ENCODE measurements around the gene GCDH.

Gene GCDH

DNA sequence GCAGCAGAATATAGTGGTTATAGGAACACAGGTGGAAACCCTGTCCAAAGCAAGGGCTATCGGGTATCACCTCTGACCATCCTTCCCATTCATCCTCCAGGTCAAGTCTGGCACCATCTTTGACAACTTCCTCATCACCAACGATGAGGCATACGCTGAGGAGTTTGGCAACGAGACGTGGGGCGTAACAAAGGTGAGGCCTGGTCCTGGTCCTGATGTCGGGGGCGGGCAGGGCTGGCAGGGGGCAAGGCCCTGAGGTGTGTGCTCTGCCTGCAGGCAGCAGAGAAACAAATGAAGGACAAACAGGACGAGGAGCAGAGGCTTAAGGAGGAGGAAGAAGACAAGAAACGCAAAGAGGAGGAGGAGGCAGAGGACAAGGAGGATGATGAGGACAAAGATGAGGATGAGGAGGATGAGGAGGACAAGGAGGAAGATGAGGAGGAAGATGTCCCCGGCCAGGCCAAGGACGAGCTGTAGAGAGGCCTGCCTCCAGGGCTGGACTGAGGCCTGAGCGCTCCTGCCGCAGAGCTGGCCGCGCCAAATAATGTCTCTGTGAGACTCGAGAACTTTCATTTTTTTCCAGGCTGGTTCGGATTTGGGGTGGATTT, 52.6 kb downstream of the GCDH start:
- no peak for DNase-seq (ENCODE audit: low read depth)
- TF ChIP-seq, protein P1, sequence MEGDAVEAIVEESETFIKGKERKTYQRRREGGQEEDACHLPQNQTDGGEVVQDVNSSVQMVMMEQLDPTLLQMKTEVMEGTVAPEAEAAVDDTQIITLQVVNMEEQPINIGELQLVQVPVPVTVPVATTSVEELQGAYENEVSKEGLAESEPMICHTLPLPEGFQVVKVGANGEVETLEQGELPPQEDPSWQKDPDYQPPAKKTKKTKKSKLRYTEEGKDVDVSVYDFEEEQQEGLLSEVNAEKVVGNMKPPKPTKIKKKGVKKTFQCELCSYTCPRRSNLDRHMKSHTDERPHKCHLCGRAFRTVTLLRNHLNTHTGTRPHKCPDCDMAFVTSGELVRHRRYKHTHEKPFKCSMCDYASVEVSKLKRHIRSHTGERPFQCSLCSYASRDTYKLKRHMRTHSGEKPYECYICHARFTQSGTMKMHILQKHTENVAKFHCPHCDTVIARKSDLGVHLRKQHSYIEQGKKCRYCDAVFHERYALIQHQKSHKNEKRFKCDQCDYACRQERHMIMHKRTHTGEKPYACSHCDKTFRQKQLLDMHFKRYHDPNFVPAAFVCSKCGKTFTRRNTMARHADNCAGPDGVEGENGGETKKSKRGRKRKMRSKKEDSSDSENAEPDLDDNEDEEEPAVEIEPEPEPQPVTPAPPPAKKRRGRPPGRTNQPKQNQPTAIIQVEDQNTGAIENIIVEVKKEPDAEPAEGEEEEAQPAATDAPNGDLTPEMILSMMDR (IDR thresholded peaks at IDR 0.05; ENCODE audit: control insufficient read depth, insufficient read depth, low read depth, low read length, missing control alignments), result no peak
- no peak overlapping the region for H3K4me3 ChIP-seq (ENCODE audit: control insufficient read depth, low read depth, low read length)

GRCh38 chr19:12944104-12944674, 53.2 kb downstream of the GCDH start:
- no peak overlapping the region for H3K4me3 ChIP-seq (ENCODE audit: control insufficient read depth, low read depth, low read length)
- DNase-seq (ENCODE audit: low read depth), result no peak
- TF ChIP-seq, protein P1 (IDR thresholded peaks at IDR 0.05; ENCODE audit: control insufficient read depth, insufficient read depth, low read depth, low read length, missing control alignments), result no peak

DNA sequence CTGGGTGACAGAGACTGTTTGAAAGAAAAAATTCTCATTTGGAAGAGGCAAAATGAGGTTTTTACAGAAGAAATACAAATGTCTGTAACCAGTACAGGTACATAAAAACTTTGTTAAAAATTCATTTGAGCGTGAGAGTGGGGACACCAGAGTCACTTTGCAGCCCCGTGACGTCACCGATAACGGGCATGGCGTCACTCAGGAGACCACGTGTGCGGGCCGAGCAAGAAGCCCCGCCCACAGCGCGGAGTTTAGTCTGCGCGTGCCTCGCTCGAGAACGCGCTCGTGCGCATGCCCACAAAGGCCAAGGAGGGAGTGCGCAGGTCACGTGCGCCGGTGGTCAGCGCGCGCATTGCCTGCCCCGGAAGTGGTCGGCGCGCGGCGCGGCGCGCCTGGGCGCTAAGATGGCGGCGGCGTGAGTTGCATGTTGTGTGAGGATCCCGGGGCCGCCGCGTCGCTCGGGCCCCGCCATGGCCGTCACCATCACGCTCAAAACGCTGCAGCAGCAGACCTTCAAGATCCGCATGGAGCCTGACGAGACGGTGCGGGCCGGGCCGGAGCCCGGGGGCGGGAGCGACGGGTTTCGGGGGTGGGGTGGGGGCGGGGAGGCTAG, 54.6 kb downstream of the GCDH start, which contains the start of gene RAD23A:
TSS of gene RAD23A (plus strand) at position 384 of the 613 bp plus-strand sequence. CDS start at position 471, 87 bp downstream.
- peak; percentile 87 for DNase-seq (ENCODE audit: low read depth)
- TF ChIP-seq, protein P1 (IDR thresholded peaks at IDR 0.05; ENCODE audit: control insufficient read depth, insufficient read depth, low read depth, low read length, missing control alignments), result no peak
- H3K4me3 ChIP-seq (ENCODE audit: control insufficient read depth, low read depth, low read length), result peak within 1 kb of the TSS; percentile 72

DNA sequence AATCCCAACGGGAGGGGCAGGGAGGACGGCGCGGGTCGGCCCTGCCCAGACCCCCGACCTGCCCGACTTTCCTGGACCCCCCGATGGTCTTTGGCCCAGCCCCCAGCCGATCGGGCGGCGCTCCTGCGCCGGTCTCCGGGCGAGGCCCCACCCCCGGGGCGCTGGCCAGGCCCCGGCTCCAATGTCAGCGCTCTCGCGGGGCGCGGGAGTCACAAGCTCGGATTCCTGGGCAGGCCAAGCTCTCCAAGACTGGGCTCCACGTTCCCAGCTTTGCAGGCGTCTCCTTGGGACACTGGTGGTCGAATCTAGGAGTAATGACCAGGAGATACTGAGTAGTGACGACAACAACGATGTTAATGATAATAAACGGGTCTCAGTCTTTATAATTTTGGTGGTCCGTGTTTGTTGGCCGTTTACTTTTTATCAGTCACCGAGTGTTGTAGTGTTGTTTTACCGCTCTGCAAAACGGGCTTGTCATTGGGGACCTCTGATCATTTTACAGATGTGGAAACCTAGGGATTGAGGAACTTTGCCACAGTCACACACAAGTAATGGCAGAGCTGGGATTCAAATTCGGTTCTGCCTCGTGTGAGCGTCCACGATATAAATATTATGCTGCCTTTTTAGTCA, 55.2 kb downstream of the GCDH start:
- peak overlapping the region; percentile 72 for H3K4me3 ChIP-seq (ENCODE audit: control insufficient read depth, low read depth, low read length)
- TF ChIP-seq, protein P1 (IDR thresholded peaks at IDR 0.05; ENCODE audit: control insufficient read depth, insufficient read depth, low read depth, low read length, missing control alignments), result no peak
- DNase-seq (ENCODE audit: low read depth), result no peak

DNA sequence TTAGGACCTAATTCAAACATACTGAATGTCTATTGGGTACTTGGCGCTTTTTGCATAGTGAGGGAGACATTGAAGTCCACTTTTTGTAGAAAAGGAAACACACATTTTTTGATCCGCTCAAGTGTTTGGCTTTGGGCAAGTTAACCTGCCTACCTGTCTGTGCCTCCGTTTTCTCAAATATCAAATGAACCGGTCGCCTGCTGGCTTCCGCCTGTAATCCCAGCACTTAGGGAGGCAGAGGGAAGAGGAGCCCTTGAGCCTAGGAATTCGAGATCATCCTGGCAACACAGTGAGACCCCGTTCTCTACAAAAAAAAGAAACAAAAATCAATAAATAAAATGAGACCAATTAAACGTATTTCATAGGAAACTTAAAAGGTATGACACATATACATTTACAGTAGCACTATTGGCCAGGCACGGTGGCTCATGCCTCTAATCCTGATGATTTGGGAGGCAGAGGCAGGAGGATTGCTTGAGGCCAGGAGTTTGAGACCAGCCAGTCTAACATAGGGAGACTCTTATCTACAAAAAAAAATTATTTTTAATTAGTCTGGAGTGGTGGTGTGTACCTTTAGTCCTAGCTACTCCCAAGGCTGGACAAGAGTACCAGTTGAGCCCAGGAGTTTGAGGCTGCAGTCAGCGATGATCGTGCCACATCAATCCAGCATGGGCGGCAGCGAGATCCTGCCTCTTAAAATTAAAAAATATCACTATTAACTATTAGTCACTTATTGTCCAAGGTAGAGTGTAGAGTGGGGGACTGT, 56.0 kb downstream of the GCDH start:
- H3K4me3 ChIP-seq (ENCODE audit: control insufficient read depth, low read depth, low read length), result peak overlapping the region; percentile 72
- no peak for DNase-seq (ENCODE audit: low read depth)
- TF ChIP-seq, protein P1 (IDR thresholded peaks at IDR 0.05; ENCODE audit: control insufficient read depth, insufficient read depth, low read depth, low read length, missing control alignments), result no peak
